GM20000 (cell line): Measurements from ENCODE around the gene DEPDC4.
A peak's percentile ranks its signal among the peaks of the same experiment; 100 is the strongest.
"Not testable (repeated sequence)": the region's sequence is repeated elsewhere in the genome, so short reads cannot be mapped to it uniquely, and the experiment has no call there.

Source experiments
- DNase-seq: peaks from one replicate; pipeline ENCODE4 v3.0.0; 2012; ENCODE audit warnings: low spot score
- TF ChIP-seq, protein P1 (sequence below): IDR thresholded peaks from 2 replicates; pipeline ENCODE4 v1.5.1; 2012; ENCODE audit warnings: mild to moderate bottlenecking, control low read depth; ENCODE audit errors: extremely low read depth, missing control alignments

Gene DEPDC4

GRCh38 chr12:100266835-100267602 lies at the start of gene DEPDC4, which contains the start of gene SCYL2:
Gene DEPDC4 (minus strand): TSS chr12:100267079. CDS start chr12:100267076, 3 bp downstream.
Gene SCYL2 (plus strand): TSS chr12:100267177. CDS start chr12:100282971, 15,794 bp downstream.
- TF ChIP-seq, protein P1, sequence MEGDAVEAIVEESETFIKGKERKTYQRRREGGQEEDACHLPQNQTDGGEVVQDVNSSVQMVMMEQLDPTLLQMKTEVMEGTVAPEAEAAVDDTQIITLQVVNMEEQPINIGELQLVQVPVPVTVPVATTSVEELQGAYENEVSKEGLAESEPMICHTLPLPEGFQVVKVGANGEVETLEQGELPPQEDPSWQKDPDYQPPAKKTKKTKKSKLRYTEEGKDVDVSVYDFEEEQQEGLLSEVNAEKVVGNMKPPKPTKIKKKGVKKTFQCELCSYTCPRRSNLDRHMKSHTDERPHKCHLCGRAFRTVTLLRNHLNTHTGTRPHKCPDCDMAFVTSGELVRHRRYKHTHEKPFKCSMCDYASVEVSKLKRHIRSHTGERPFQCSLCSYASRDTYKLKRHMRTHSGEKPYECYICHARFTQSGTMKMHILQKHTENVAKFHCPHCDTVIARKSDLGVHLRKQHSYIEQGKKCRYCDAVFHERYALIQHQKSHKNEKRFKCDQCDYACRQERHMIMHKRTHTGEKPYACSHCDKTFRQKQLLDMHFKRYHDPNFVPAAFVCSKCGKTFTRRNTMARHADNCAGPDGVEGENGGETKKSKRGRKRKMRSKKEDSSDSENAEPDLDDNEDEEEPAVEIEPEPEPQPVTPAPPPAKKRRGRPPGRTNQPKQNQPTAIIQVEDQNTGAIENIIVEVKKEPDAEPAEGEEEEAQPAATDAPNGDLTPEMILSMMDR, result no peak
- peak; percentile 94 for DNase-seq

DNA sequence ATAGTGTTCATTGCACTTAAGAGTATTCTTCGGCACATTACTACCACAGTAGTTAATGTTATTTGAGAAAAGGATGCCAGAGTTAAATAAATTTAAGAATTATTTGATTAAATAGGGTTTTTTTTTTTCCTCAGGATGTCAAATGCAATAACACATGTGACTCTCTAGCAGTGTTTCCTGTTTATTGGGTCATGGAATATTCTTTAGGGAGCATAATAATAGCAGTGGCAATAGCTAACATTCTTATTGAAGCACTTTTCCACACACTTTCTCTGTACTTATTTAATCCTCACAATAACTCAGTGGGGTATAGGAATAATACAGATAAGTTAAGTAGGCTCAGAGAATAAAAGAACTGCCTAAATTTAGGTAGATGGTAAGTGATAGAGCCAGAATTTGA lies 44.4 kb upstream of the DEPDC4 start:
- DNase-seq, result no peak
- TF ChIP-seq, protein P1, result no peak

GRCh38 chr12:100308138-100308537 lies 41.3 kb upstream of the DEPDC4 start:
- DNase-seq, result not testable (repeated sequence)

DNA sequence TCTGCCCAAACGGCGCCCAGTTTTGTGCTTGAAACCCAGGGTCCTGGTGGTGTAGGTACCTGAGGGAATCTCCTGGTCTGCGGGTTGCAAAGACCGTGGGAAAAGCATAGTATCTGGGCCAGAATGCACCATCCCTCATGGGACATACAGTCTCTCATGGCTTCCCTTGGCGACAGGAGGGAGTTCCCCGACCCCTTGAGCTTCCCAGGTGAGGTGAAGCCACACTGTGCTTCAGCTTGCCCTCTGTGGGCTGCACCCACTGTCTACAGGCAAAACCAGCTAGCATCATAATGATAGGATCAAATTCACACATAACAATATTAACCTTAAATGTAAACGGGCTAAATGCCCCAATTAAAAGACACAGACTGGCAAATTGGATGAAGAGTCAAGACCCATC lies 37.5 kb upstream of the DEPDC4 start:
- DNase-seq, result not testable (repeated sequence)

- DNase-seq, result no peak
- TF ChIP-seq, protein P1, result no peak
Observed at GRCh38 chr12:100303831-100304230, 37.0 kb upstream of the DEPDC4 start.

DNA sequence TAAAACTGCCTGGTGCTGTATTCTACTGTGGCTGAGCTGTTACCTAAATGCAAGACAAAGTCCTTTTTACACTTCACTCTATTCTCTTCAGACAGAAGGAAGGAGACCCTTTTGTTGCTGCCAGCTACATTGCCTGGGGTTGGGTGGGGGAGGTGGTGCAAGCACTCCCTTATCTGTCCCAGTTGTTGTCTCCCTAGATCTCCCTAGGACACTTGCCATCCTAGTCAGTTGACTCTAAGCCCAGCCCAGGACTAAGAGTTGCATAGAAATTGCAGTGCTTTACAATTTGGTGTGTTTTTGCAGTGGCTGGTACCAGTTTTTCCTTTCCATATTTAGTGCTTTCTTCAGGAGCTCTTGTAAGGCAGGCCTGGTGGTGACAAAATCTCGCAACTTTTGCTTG lies 35.2 kb upstream of the DEPDC4 start:
- DNase-seq, result no peak
- TF ChIP-seq, protein P1, result no peak

GRCh38 chr12:100295764-100296555 lies 29.1 kb upstream of the DEPDC4 start:
- no peak for DNase-seq
- TF ChIP-seq, protein P1, result no peak

DNA sequence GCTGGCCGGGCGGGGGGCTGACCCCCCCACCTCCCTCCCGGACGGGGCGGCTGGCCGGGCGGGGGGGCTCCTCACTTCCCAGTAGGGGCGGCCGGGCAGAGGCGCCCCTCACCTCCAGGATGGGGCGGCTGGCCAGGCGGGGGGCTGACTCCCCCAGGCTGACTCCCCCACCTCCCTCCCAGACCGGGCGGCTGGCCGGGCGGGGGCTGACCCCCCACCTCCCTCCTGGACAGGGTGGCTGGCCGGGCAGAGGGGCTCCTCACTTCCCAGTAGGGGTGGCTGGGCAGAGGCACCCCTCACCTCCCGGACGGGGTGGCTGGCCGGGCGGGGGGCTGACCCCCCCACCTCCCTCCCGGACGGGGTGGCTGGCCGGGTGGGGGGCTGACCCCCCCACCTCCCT lies 27.5 kb upstream of the DEPDC4 start:
- DNase-seq, result not testable (repeated sequence)

DNA sequence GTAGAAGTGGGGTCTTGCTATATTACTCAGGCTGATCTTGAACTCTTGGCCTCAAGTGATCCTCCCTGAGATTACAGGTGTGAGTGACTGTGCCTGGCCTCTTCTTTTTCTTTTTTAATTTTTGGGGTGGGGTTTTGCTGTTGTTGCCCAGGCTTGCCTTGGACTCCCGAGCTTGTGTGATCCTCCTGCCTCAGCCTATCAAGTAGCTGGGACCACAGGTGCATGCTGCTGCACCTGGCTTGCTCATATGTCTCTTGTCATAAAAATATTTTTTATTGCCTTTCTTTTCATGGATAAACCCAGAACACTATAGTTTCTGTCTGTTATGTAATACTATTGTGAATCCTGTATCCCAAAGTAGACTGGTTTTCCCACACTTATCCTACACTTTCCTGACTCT lies 26.1 kb upstream of the DEPDC4 start:
- DNase-seq, result no peak

More for the DNA sequence above, 26.1 kb upstream of the DEPDC4 start:
- TF ChIP-seq, protein P1, result no peak
